DMS79 treated with DMSO at 0.1 percent for 48 hours (cell line): ENCODE results near the gene JKAMP.

ENCODE experiments used
- DNase-seq: peaks from one replicate; lab custom pipeline; 2025; lab: John Stamatoyannopoulos, UW

The JKAMP gene

GRCh38 chr14:59540852-59541251 lies 56.5 kb downstream of the JKAMP start:
- DNase-seq: no peak

GRCh38 chr14:59541731-59542130 lies 57.4 kb downstream of the JKAMP start:
- DNase-seq: no peak

GRCh38 chr14:59543873-59544272 lies 59.6 kb downstream of the JKAMP start:
- peak; percentile 89 for DNase-seq

GRCh38 chr14:59547310-59547709 lies 63.0 kb downstream of the JKAMP start:
- no peak for DNase-seq
